ENCODE results near the gene FHOD1.

- TF ChIP-seq EZH2 (IDR thresholded peaks at IDR 0.05; ENCODE audit: low read length, unreplicated experiment) (no peak), CTCF (conservative IDR thresholded peaks at IDR 0.05; ENCODE audit: low read depth, low read length) (peak; percentile 14; the same call in 1 of the 2 replicates)
Measured at GRCh38 chr16:67244387-67245185, 2.7 kb downstream of the FHOD1 start.
